Measurements from ENCODE around the gene CDT1.

Gene CDT1

DNA sequence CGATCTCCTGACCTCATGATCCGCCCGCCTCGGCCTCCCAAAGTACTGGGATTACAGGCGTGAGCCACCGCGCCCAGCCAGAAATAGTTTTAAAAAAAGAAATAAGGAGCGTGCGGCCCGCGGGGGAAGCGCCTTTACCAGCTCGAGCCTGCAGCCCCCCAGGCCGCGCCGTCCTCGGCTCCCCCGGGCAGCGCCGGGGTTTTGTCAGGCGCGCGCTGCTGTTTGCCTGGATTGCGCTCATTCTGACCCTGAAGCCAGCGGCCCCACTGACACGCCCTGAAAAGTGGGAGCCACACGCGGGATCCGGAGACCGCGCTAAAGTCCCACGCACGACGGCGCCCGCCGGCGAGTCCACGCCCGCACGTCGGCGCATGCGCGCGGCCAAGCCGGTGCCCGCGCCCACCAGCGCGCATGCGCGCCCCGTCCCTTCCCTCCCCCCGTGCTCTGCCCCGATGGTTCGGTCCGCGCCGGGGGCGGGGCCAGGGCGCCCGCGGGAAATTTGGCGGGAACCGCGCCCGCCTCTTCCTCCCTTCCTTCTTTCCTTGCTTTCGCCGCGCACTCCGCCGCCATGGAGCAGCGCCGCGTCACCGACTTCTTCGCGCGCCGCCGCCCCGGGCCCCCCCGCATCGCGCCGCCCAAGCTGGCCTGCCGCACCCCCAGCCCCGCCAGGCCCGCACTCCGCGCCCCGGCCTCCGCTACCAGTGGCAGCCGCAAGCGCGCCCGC, at the start of gene CDT1:
Gene CDT1, plus strand, starts transcription at position 526 of the 724 bp plus-strand sequence. Its CDS starts 43 bp downstream, at position 569.
- peak; percentile 73 to 82 for DNase-seq (ENCODE audit: low read depth in 1 of 2, low spot score in 1 of 2)

DNA sequence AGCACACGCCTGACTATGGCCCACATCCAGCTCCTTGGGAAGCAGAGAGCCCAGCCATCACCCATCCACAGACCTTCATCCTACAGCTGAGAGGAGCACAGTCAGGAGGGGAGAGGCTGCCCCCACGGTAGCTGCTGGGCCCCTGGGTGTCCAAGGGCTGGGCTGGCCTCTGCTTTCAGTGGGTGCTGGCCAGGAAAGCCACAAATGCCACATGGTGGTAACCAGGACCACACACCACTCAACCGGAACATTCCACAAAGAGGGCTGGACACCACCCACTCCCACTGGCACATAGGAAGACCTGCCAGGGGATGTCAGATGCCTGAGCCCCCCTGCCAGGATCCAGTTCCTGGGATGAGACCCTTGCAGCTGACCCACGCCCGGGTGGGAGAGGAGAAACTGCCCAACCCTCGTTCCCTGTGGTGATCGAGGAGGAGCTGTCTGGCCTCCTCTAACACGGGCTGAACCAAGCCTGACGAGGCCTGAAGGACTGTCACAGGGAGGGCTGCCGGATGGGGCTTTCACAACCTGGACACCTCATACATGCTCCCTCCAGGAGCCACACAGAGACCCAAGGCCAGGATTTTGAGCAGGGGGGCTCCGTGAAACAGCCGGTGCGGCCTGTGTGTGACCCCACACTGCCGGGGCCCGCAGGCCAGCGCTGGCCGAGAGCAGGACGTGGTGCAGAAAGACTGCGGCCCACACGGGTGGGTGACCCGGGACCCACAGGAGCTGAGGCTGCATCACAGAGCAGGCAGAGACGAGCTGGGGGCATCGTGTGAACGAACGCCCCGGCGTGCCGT, 49.3 kb upstream of the CDT1 start:
- DNase-seq (ENCODE audit: low read depth in 1 of 2, low spot score in 1 of 2), result no peak

DNA sequence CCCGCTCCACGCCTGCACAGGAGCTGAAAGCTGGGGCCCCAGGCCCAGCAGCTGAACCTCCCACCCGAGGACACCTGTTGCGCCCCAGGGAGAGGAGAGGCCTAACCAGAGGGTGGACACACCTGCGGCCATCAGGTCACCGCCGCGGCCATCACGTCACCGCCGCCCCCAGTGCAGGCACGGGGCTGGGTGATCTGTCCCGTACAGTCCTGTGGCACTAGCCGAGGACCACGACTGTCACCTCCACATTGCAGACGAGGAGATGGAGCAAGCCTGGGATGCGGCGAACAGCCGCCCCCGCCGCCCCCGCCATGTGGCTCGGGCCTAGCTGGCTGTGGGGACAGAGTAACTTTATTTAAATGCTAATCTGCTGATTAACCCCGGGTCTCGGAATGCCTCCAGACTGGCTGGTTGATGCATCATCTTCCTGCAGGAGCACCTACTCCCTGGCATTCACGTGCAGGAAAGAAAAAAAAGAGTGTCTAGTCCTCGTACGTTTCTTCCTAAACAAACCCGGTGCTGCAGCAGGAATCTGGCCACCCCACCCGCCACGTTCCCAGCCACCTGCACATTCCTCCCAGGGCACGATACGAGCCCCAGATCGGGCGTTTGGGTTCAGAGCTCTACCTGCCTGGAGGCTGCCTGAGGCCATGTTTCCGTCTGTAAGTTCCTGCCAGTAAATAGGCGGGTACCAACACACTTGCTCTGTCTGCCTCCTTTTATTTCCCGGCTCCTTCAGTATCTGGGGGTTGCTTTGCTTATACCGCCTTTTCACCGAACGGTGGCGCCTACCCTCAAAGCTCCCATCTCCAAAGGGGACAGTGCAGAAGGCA, 48.5 kb upstream of the CDT1 start:
- no peak for DNase-seq (ENCODE audit: low read depth in 1 of 2, low spot score in 1 of 2)

DNA sequence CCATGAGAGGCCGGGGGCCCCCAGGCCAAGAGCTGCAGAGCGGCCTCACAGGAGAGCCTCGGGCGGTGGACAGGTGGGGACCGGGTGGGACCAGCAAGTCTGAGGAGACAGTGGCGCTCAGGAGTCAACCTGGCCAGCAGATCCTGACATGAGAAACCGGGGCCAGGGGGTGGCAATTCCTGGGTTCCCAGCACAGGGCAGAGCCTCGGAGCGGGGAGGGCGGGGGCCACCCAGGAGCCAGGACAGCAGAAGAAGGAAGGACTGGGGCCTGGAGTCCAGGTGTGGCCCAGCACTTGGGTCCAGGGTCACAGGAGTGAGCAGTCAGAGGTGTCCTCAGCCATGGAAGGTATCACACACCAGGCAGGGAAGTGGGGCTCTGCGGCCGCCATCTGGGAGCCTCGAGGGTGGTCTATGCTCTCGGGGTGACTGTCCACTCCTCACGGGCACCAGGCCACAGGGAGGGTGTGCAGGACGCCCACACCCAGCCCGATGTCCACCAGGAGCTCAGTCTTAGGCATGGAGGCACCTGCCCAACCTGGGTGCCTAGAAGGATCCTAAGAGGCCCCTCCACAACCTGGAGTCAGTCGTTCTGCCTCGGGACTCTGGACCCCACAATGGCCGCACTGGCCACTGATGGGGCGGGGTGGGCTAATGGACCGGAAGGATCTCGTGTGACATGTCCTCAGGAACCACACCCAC, 47.7 kb upstream of the CDT1 start:
- DNase-seq (ENCODE audit: low read depth in 1 of 2, low spot score in 1 of 2), result no peak

DNA sequence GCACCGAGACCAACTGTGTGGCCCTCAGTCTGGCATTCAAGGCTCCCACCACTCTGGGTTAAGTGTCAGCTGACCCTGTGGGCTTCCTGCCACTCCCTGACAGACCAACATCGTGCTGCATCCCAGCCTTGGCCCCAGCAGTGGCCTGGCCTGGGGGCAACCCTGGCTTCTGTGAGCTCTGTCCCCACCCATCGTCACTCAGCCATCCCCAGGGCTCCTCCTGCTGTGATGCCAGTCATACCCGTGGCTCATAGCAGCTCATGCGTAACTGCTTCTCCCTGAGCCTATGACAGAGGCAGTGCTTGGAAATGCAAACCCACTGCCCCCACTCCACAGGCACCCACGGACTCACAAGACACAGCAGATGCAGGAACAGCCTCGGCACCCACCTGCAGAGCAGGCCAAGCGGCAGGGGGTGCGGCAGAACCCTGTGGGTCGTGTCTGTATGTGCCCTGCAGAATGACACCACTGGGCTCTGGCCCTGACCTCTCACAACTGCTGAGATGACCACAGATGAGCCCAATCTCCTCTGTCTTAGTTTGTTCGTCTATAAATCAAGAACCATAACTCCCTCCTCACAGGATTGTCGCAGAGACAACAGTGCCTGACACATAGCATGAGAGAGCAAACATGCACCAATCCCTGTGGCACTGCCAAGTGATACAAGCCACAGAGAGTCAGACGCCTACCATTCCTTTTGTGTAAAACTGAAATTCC, 45.2 kb upstream of the CDT1 start:
- no peak for DNase-seq (ENCODE audit: low read depth in 1 of 2, low spot score in 1 of 2)

DNA sequence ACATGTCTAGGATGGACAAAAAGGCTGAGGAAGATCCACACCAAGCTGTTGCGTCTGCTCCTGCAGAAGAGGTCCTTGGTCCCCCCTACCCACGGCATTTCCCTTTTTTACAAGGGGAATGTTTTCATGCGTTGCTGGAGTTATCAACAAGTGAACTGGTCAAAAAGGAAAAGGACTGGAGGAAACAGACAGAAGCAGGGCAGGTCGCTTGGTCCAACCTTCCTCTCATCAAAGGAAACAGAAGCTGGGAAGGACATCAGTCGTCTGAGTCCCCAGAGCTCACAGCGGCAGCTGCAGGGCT, 44.7 kb upstream of the CDT1 start:
- no peak for DNase-seq (ENCODE audit: low read depth in 1 of 2, low spot score in 1 of 2)

DNA sequence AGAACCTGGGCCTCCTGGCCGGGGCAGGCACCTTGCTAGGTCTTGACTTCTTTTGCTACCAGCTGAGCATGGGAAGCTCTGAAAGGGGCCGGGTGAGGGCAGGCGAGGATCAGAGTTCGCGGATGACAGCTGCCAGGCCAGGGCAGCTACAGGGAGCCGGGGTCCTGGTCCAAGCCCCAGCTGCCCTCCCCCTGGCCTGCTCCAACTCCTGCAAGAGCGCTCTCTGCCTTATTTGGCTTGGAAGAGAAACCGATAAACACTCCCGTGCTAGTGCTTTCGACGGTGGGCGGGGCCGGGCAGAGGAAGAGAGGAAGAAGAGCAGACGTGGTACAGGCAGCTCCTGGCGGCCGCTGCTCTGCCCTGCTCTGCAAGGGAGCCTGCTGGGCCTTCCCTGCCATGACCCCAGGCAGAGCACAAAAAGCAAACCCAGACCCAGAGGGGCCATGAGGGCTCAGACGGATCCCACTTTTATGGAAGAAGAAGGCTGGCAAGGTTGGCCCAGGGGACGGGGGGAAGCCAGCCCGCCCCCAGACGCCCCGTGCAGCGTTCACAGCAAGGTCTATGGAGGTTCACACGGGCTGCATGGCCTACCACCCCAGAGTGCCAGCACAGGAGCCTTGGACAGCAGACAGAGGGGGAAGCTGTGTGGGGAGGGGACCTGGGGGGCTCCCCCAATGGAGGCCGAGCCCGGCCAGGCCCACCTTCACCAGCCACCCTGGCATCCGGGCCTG, 44.2 kb upstream of the CDT1 start:
- peak; percentile 30 to 37 for DNase-seq (ENCODE audit: low read depth in 1 of 2, low spot score in 1 of 2)

DNA sequence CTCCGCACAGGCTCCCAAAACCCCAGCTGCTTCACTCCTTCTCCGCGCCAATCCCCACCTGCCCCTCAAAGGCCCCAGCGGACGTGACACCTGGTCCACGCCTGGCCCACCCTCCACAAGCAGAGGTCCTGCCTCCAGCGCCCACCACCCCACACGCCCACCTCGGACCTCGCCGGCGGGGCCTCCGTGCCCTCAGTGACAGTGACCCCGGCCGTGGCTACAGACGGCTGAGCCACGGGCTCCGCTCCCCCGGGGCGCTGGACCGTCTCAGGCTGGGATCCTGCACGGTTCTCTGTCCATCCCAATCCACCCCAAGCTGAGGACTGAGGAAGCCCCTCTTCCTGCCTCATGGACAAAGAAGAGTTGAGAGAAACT, 43.6 kb upstream of the CDT1 start:
- no peak for DNase-seq (ENCODE audit: low read depth in 1 of 2, low spot score in 1 of 2)

DNA sequence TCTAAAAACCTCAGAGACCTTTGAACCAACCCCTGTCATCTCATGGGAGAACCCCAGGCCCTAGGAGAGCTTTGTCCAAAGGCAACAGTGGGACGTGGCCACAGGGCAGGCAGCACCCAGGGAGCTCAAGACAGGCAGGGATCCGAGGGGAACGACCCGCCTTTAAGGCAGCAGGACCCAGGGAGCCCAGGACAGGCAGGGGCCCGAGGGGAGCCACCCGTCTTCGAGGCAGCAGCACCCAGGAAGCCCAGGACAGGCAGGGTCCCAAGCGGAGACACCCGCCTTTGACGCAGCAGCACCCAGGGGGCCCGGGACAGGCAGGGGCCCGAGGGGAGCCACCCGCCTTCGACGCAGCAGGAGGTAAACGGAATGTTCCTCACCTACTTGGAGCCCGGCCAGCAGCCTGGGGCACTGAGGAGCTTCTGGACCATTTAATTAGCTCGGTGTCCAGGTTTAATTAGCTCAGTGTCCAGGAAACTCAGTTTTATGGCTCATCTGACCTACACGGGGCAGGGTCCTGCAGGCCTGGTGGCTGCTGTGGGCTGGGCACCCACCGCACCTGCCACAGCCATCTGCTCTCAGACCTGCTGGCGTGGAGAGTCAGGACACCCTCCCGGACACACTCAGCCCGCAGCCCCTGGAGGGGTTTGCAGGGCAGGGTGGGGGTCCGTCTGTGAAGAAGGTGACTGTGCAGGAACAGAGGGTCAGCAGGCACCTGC, 43.0 kb upstream of the CDT1 start:
- DNase-seq (ENCODE audit: low read depth in 1 of 2, low spot score in 1 of 2), result no peak

DNA sequence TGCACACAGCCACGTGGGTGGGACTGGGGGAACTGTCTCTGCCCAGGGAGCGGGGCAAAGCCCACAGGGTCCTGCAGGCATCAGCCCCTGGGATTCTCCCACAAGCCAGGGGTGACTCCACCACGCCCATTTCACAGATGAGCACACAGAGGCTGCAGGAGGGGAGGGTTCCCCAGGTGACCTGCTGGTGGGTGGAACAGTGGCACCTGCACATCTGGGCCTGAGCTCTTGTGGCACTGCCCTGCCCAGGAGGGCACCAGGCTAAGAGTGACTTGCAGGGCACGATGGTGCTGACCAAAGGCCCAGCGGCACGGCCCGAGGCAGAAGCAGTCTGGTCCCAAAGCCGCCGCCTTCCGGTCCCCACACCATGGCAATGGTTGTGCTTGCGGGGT, 42.5 kb upstream of the CDT1 start:
- no peak for DNase-seq (ENCODE audit: low read depth in 1 of 2, low spot score in 1 of 2)

DNA sequence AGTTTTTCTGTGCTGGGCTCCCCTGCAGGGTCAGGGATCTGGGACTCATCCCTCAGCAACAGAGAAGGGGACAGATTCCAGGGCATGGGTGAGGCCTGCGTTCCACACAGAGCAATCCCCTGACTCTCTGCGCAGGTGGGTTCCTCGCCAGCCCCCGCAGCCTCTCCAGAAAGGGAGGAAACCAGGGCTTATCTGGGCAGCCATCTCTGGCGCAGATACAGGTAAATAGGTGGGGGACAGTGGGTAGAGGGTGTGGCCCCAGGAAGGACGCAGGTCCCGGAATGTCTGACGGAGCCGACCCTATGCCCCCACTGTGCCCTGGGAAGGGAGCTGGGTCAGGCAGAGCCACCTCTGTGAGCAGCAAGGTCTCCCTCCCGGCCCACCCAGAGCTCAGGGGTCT, 41.8 kb upstream of the CDT1 start:
- DNase-seq (ENCODE audit: low read depth in 1 of 2, low spot score in 1 of 2), result no peak

DNA sequence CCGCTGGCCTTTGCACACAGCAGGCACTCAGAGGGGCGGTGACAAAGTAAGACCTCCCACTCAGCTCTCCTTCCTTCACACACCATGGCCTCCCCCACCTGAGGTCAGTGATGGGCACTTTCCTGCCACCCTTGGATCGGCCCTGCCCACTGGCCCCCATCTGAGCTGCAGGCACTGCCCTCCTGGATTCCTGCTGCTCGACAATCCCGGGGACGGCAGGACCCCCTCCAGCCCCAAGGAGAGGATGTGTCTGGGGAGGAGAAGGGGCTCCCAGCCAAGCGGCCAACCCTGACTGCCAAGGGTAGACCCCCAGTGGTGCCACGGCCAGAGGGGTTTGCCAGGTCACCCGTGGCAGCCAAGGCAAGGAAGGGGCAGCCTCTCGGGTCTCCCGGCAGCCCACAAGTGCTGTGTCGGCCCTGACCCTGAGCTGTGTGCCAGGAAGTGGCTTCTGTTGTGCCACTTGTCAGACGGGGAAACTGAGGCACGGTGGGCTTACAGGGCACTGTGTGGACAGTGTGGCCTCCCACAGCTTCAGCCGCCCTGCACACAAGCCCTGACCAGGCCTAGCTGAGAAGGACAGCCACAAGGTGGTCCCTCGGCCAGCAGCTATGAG, 41.2 kb upstream of the CDT1 start:
- no peak for DNase-seq (ENCODE audit: low read depth in 1 of 2, low spot score in 1 of 2)

DNA sequence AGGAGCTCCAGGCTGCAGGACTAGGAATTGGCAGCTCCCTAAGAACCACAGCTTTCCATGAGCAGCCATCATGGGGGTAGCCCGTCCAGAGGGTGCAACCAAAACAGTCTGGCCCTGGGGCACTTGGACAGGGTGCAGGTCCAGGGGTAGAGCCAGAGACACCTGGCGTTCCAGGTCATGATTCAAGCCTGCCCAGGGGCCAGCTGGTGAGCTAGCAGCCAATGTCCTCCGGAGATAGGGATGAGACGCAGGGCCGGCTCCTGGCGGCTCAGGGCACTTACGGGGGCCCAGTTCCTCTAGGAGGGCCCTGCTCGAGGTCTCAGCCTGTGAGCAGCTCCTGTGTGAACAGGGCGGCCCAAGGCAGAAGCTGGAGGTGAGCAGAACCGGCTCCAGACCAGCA, 40.6 kb upstream of the CDT1 start:
- DNase-seq (ENCODE audit: low read depth in 1 of 2, low spot score in 1 of 2), result no peak

DNA sequence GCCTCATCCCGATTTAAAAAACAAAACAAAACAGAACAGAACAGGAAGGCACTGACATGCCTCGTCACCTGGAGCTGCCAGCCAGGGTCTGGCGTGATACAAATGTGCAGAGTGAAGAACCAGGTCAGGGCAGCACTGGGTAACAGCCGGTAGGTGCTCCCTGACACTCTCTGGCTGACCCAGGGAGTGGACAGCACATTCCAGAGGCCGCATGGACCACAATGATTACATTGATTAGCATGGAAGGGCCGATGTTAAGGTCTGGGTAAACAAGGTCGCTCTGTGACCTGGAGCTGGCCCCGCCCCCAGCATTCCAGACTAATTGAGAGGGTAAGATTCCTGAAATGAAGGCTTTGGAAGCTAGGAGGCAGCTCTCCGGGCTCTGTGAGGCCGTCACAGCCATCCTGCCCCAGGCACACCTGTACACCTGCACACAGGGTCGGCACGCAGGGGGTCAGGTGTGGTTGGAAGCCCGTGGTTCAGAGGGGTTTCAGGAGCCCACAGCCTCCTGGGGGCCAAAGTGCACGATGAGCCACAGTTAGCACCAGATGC, 40.0 kb upstream of the CDT1 start:
- no peak for DNase-seq (ENCODE audit: low read depth in 1 of 2, low spot score in 1 of 2)

DNA sequence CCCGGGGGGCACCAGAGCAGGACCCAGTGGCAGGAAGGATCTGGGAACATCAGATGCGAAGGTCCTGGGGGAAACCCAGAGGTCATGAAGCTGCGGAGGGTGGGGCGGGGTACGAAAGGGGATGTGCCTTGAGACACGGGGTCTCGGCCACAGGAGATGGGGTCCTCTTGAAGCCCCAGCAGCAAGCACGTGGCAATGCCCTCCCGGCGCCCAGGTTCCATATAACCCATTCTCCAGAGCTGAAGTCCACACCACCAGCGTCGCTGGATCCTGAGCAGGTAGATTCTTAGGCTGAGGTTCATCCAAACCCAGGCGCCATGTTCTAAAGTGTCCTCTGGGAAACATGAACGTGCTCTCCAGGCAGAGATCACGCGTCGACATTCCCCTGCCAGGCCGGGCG, 39.5 kb upstream of the CDT1 start:
- no peak for DNase-seq (ENCODE audit: low read depth in 1 of 2, low spot score in 1 of 2)

DNA sequence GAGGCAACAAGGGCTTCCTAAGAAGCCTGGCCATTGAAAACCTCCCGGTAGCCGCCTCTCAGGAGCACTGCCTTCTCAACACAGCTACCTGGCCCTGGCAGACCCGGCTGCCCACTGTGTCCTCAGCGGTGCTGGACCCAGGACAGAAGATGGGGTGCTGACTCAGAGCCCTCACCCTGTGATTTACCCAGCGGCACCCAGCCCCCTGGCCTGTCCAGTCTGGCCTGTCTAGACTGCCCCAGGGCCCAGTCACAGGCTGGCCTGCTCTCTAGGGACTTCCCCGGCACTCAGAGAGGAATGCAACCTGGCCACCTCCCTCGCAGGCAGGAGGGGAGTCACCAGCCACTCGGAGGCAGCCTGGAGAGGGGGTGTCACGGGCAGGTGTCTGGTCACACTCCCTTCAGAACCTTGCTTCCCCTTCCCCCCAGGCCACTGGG, 38.7 kb upstream of the CDT1 start:
- no peak for DNase-seq (ENCODE audit: low read depth in 1 of 2, low spot score in 1 of 2)

DNA sequence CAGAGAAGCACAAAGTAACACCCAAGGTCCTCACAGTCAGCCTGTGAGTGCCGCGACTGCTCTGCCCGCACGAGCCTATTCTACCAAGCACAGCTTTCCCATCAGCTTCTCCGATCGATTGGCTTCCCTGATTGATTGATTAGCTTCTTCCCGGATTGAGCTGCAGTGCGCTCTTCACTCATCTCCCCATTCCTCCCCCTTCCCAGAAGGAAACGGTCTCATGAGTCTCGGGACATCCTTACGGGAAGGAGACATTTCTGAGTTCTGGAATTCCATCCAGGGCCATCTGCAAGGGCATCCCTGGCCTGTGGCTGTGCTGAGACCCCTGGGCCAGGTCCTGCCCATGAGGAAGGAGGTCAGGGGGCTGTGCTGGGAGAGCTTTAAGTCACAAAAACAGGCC, 36.6 kb upstream of the CDT1 start:
- no peak for DNase-seq (ENCODE audit: low read depth in 1 of 2, low spot score in 1 of 2)

DNA sequence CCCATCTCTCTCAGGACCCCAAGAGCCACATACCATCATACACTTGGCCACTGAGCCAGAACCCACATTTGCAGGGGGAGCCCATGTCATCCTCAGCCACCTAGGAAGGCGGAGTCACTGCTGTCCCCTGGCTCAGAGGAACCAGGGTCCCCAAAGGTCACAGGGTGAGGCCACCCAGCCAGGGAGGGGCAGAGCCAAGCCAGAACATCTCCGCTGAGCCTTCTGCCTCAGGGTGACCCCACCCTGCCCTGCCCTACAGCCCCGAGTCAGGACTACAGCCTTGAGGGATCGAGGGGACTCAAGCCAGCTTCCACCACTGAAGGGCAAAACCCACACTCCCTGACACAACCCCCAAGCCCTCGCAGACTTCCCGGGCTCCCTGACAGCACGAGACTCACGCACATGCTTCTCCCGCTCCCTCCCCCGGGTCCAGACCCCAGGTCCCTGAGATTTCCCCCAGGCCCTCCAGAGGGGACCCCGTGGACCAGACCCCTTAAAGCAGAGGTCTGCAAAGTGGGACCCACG, 36.0 kb upstream of the CDT1 start:
- no peak for DNase-seq (ENCODE audit: low read depth in 1 of 2, low spot score in 1 of 2)

Measured in stimulated activated CD4-positive, alpha-beta T cell treated with anti-CD3 and anti-CD28 coated beads, Interleukin-15, amount 100 ng/mL, for 1 hour (primary cell).